ENCODE results near the gene TBX3.

Gene TBX3

DNA sequence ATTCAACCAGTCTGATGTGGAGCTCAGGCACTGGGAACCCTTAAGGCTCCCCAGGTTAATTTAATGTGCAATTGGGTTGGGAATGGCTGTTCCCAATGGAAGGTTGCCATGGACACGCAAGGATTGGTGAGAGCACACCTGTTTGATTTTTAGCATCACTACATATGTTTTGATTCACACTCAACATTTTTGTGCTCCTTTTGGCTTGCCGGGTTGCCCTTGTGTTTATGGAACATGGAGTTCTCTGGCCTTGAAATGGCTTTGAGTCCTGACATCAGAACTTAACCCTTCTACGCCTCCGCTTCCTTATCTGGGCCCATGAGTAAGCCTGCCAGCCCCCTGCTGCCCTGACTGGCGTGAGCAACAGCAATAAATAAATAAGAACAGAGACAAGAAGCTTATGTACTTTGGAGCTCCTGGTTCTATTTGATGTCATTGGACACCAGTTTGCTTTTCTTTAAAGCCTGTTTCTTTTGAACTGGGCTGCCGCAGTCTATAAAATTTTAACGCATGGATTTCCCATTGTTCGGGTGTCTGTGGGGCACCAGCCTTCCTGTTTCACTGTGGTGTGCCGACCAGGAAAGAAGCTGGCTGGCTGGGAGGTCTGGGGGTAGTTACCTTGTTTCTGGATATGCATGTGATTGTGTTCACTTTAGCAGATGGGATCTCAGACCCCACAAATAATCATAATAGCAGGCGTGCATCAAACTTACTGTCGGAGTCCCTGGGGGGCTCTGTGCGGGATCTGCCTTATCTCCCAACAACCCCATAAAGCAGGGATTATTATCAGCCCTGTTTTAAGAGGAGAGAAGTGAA, 27.8 kb downstream of the TBX3 start:
- TF ChIP-seq, protein P1, sequence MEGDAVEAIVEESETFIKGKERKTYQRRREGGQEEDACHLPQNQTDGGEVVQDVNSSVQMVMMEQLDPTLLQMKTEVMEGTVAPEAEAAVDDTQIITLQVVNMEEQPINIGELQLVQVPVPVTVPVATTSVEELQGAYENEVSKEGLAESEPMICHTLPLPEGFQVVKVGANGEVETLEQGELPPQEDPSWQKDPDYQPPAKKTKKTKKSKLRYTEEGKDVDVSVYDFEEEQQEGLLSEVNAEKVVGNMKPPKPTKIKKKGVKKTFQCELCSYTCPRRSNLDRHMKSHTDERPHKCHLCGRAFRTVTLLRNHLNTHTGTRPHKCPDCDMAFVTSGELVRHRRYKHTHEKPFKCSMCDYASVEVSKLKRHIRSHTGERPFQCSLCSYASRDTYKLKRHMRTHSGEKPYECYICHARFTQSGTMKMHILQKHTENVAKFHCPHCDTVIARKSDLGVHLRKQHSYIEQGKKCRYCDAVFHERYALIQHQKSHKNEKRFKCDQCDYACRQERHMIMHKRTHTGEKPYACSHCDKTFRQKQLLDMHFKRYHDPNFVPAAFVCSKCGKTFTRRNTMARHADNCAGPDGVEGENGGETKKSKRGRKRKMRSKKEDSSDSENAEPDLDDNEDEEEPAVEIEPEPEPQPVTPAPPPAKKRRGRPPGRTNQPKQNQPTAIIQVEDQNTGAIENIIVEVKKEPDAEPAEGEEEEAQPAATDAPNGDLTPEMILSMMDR (IDR thresholded peaks at IDR 0.05; ENCODE audit: low read depth, low read length, missing control alignments): no peak
- no peak overlapping the region for H3K4me3 ChIP-seq (replicated peaks; ENCODE audit: low read depth, low read length)
- DNase-seq (ENCODE audit: extremely low read depth, low read depth): no peak

DNA sequence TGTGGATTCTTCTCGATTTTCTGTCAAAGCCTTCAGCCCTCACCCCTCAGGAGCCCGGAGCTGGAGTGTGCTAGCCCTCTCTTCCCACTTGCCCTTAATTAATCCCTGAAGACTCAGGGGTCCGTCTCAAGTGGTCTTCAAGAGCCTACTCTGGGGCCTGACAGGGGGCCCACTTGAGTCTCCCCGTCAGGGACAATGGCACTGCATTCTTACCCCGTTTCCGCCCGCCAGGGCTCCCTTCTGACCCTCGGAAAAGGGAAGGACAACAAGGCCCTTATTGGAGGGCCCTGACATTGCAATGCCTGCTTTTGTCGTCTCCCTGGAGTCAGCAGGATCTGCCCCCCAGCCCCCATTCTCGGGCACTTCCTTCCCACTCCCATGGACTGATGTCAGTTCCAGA, 34.4 kb downstream of the TBX3 start:
- TF ChIP-seq, protein P1 (IDR thresholded peaks at IDR 0.05; ENCODE audit: low read depth, low read length, missing control alignments): no peak
- H3K4me3 ChIP-seq (replicated peaks; ENCODE audit: low read depth, low read length): no peak overlapping the region
- no peak for DNase-seq (ENCODE audit: extremely low read depth, low read depth)

DNA sequence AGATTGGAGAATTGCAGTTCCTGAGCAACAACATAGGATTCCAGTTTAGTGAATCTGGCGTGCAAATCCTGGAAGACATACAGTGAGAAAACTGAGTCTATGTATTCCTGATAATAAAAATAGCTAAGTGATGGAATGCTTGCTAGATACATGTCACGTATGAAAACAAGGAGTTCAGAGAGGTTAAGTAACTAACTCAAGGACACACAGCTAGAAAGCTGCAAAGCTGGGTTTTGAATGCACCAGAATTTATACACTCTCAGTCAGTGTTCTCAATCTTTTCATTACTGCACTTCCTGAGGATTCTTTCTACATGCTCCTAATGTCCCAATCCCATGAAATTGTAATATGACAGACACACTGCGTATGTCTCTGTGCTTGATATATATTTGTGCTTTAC, 35.3 kb downstream of the TBX3 start:
- no peak overlapping the region for H3K4me3 ChIP-seq (replicated peaks; ENCODE audit: low read depth, low read length)
- DNase-seq (ENCODE audit: extremely low read depth, low read depth): no peak
- TF ChIP-seq, protein P1 (IDR thresholded peaks at IDR 0.05; ENCODE audit: low read depth, low read length, missing control alignments): no peak

DNA sequence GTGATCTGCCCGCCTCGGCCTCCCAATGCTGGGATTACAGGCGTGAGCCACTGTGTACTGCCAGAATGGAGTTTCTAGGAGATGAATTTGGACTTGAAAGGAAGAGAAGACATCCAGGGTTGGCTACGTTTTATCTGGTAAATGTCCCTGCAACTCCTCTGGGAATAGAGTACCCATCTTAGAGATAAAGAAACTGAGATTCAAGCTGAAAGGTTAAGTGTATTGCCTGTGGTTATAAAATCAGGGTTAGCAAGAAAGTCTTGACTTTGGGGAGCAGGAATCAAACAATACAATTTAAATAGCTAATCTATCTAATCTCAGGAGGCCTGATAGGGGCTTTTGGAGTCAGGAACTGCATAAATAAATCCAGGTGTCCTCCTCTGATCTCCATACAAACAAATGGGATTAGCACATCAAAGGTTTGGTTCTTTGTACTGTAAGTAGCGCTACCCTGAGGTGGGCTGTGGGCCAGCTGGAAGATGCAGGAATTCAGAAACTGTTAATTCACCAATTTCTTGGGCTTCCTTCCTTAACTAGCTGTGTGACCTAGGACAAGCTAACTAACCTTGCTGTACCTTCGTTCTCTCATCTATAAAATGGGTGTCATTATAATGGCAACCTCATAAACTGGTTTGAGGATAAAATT, 45.1 kb downstream of the TBX3 start:
- TF ChIP-seq, protein P1 (IDR thresholded peaks at IDR 0.05; ENCODE audit: low read depth, low read length, missing control alignments): no peak
- no peak overlapping the region for H3K4me3 ChIP-seq (replicated peaks; ENCODE audit: low read depth, low read length)
- DNase-seq (ENCODE audit: extremely low read depth, low read depth): no peak

DNA sequence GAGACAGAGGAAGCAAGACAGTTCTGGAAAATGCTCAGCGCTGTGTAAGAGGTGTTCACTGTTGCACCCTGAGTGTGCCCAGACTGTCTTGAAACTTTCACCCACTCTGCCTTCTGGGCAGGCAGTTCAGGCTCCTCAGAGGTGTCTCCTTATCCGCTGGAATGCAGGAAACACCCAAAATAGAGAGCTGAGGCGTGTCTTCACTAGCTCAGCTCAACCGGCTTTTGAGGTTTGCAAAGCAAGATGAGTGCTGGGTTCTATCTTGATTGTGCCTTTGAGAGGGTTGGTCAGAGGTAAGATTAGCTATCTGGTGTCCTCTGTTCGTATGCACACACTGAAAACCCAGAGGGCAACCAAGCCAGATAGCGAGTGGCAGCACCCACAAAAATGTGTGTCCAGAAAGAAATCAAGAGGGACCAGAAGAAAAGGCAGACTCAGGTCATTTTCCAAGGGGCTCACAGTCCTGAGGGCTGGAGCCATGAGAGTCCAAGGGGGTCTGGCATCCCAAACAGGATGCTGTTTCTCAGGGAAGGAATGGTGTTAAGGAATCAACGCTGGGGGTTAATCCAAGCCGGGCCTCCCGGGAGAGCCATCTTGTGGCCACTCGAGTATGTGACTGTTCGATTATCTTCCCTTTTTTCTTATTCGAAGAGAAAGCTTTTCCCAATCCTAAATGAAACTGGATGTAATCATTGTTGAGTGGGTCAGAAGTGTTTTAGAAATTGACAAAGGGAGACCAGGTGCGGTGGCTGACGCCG, 47.1 kb downstream of the TBX3 start:
- DNase-seq (ENCODE audit: extremely low read depth, low read depth): no peak
- TF ChIP-seq, protein P1 (IDR thresholded peaks at IDR 0.05; ENCODE audit: low read depth, low read length, missing control alignments): peak; percentile 52
- no peak overlapping the region for H3K4me3 ChIP-seq (replicated peaks; ENCODE audit: low read depth, low read length)

DNA sequence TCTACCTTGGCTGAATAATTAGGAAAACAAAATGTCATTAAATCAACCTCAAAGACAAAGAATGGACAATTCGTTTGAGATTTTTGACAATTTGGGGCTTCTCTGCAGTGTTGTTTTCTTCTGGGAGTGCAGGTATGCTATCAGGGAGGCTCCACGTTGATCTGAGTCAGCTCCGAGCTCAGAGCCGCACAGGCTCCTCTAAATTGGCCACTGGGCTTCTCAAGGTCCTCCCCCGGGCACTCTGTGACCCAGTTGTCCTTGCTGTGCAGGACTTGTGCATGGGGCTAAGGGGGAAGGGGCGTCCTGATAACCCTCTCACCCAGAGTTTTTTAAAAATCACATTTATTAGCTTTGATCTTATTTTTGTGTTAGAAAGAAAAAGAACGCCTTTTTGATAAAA, 52.7 kb downstream of the TBX3 start:
- TF ChIP-seq, protein P1 (IDR thresholded peaks at IDR 0.05; ENCODE audit: low read depth, low read length, missing control alignments): no peak
- H3K4me3 ChIP-seq (replicated peaks; ENCODE audit: low read depth, low read length): no peak overlapping the region
- DNase-seq (ENCODE audit: extremely low read depth, low read depth): no peak

All from HFF-Myc (cell line).